Ramos (cell line): ENCODE data around the gene ZC3H7B.

Experiments used
- in situ Hi-C: fragments of 300-500 bp; cut with MboI; formaldehyde crosslinking; loops from one replicate; pipeline ENCODE4 v1.14.3; 2022; ENCODE audit warnings: low sequenced_read_pairs; ENCODE audit not compliant: unreplicated experiment

The ZC3H7B gene

GRCh38 chr22:41351011-41351410 lies 49.7 kb downstream of the ZC3H7B start:
- in situ Hi-C loops = no loop called here

GRCh38 chr22:41352058-41352457 lies 50.7 kb downstream of the ZC3H7B start:
- in situ Hi-C loops = no loop called here

GRCh38 chr22:41353862-41354575 lies 52.7 kb downstream of the ZC3H7B start:
- in situ Hi-C loops = no loop called here

- in situ Hi-C loops = no loop called here
Measured at GRCh38 chr22:41354979-41355378, 53.7 kb downstream of the ZC3H7B start.

GRCh38 chr22:41355895-41356294 lies 54.6 kb downstream of the ZC3H7B start:
- in situ Hi-C loops = no loop called here

GRCh38 chr22:41356430-41357028 lies 55.2 kb downstream of the ZC3H7B start:
- in situ Hi-C loops = no loop called here

- in situ Hi-C loops = no loop called here
Measured at GRCh38 chr22:41357191-41357590, 55.9 kb downstream of the ZC3H7B start.

GRCh38 chr22:41358927-41359326 lies 57.6 kb downstream of the ZC3H7B start:
- in situ Hi-C loops = no loop called here

- in situ Hi-C loops = no loop called here
Measured at GRCh38 chr22:41359376-41359775, 58.1 kb downstream of the ZC3H7B start.

GRCh38 chr22:41360126-41360525 lies 58.8 kb downstream of the ZC3H7B start:
- in situ Hi-C loops = no loop called here

GRCh38 chr22:41361716-41362310 lies 60.5 kb downstream of the ZC3H7B start:
- in situ Hi-C loops = no loop called here

- in situ Hi-C loops = no loop called here
Measured at GRCh38 chr22:41362615-41363014, 61.3 kb downstream of the ZC3H7B start.

- in situ Hi-C loops = no loop called here
Measured at GRCh38 chr22:41364233-41364632, 62.9 kb downstream of the ZC3H7B start.

- in situ Hi-C loops = no loop called here
Measured at GRCh38 chr22:41364955-41365354, 63.6 kb downstream of the ZC3H7B start.

GRCh38 chr22:41365425-41365824 lies 64.1 kb downstream of the ZC3H7B start:
- in situ Hi-C loops = no loop called here

- in situ Hi-C loops = no loop called here
Measured at GRCh38 chr22:41366323-41367029, 65.2 kb downstream of the ZC3H7B start.

GRCh38 chr22:41367039-41367679 lies 65.8 kb downstream of the ZC3H7B start:
- in situ Hi-C loops = no loop called here

GRCh38 chr22:41367680-41368542 lies 66.6 kb downstream of the ZC3H7B start:
- in situ Hi-C loops = no loop called here

GRCh38 chr22:41368543-41369423 lies 67.5 kb downstream of the ZC3H7B start:
- in situ Hi-C loops = no loop called here
